HCT116 (cell line): ENCODE results near the gene HEBP1. TPM values are rescaled to one million over a fixed set of nuclear protein-coding genes. Genes with fewer than 3 reads are reported as not detected.
A peak's percentile ranks its signal among the peaks of the same experiment; 100 is the strongest.

Source experiments
- ATAC-seq: fragments of 200-7000 bp; cut with Tn5 transposase; 2 replicates; pipeline ENCODE4 v1.9.1; 2020; ENCODE audit warnings: mild to moderate bottlenecking, moderate library complexity
- BruUV-seq: library from RNA; stranded (reverse); fragments of 400-500 nt; replicated peaks from 2 replicates; lab custom pipeline; 2021; lab: Mats Ljungman, UMichigan
- CTCF ChIA-PET: fragments of 300-600 bp; sonication (Branson Sonifier 250); formaldehyde crosslinking; loops from one replicate; lab custom pipeline; 2021; ENCODE audit warnings: antibody characterized with exemption; lab: Charles Lee
- POLR2A ChIA-PET: fragments of 300-600, 350-600 bp; sonication (Branson Sonifier 250); formaldehyde crosslinking; loops from one replicate; lab custom pipeline; 2021; ENCODE audit warnings: antibody characterized with exemption; lab: Charles Lee
- RAD21 ChIA-PET, 2 experiments: fragments of 300-600 bp; sonication (Branson Sonifier 250); formaldehyde crosslinking; loops; one replicate each; lab custom pipeline; 2023; ENCODE audit warnings: low total read pairs in 2 of 2; ENCODE audit not compliant: uncharacterized antibody in 2 of 2, unreplicated experiment in 2 of 2, low non-redundant PET in 1 of 2; lab: Charles Lee
- DNase-seq: peaks from one replicate; pipeline ENCODE4 v3.0.0-alpha.2; 2010; ENCODE audit warnings: low read depth, low spot score
- H2AFZ ChIP-seq: fragments of 200-600 bp; shearing (Covaris generic), sonication (generic); 2 replicates; pipeline ENCODE4 v1.6.1; 2017; ENCODE audit warnings: low read depth, mixed run types, mixed read lengths, antibody characterized with exemption, low read length; ENCODE audit not compliant: poor library complexity, severe bottlenecking
- H3K27ac ChIP-seq: 2 replicates; pipeline ENCODE4 v1.5.1; 2012; ENCODE audit warnings: low read depth, low read length
- H3K27me3 ChIP-seq: fragments of 200-600 bp; sonication (generic); 2 replicates; pipeline ENCODE4 v1.6.1; 2016; ENCODE audit warnings: mixed run types, low read length, mixed read lengths; ENCODE audit not compliant: insufficient read depth
- H3K36me3 ChIP-seq, 2 experiments: fragments of 200-500 bp in 1 of 2; fragments of 200-600 bp in 1 of 2; sonication (Bioruptor generic) in 1 of 2; sonication (generic) in 1 of 2; 2 replicates each; pipeline versions ENCODE4 v1.5.1 to v1.6.1; 2014 to 2016; ENCODE audit warnings: low read length in 2 of 2, inconsistent platforms in 1 of 2, mixed read lengths in 1 of 2, mixed run types in 1 of 2; ENCODE audit not compliant: insufficient read depth in 2 of 2, control insufficient read depth in 1 of 2
- H3K4me1 ChIP-seq, 2 experiments: fragments of 200-600 bp in 1 of 2; sonication (generic) in 1 of 2; 2 replicates each; pipeline versions ENCODE4 v1.5.1 to v1.6.1; 2012 to 2017; ENCODE audit warnings: low read length in 2 of 2, inconsistent platforms in 1 of 2, mild to moderate bottlenecking in 1 of 2, mixed read lengths in 1 of 2, mixed run types in 1 of 2, moderate library complexity in 1 of 2; ENCODE audit not compliant: insufficient read depth in 2 of 2, control insufficient read depth in 1 of 2
- H3K4me2 ChIP-seq: fragments of 200-600 bp; sonication (generic); 2 replicates; pipeline ENCODE4 v1.6.1; 2017; ENCODE audit warnings: mixed run types, low read length, mixed read lengths
- H3K4me3 ChIP-seq, 2 experiments: fragments of 200-600 bp in 1 of 2; sonication (generic) in 1 of 2; replicated peaks in 1 of 2; 2 replicates each; pipeline ENCODE4 v1.5.1; 2011 to 2016; ENCODE audit warnings: low read length in 2 of 2, control low read depth in 1 of 2, low read depth in 1 of 2, mild to moderate bottlenecking in 1 of 2, mixed read lengths in 1 of 2, mixed run types in 1 of 2
- H3K79me2 ChIP-seq: fragments of 200-600 bp; sonication (generic); 2 replicates; pipeline ENCODE4 v1.6.1; 2017; ENCODE audit warnings: mild to moderate bottlenecking, mixed run types, low read length, moderate library complexity, mixed read lengths; ENCODE audit not compliant: insufficient read depth
- H3K9ac ChIP-seq: fragments of 200-600 bp; sonication (generic); 2 replicates; pipeline ENCODE4 v1.6.1; 2016; ENCODE audit warnings: low read length, mixed read lengths
- H3K9me2 ChIP-seq: fragments of 200-600 bp; sonication (generic), shearing (Covaris generic); 2 replicates; pipeline ENCODE4 v1.6.1; 2017; ENCODE audit warnings: mixed run types, mild to moderate bottlenecking, moderate library complexity; ENCODE audit not compliant: insufficient read depth
- H3K9me3 ChIP-seq, 2 experiments: fragments of 200-500 bp in 1 of 2; fragments of 200-600 bp in 1 of 2; sonication (Bioruptor generic) in 1 of 2; sonication (generic) in 1 of 2; 2 replicates each; pipeline ENCODE4 v1.6.1; 2014 to 2017; ENCODE audit warnings: low read length in 2 of 2, mixed read lengths in 2 of 2, inconsistent platforms in 1 of 2, low read depth in 1 of 2, mild to moderate bottlenecking in 1 of 2, mixed run types in 1 of 2, moderate library complexity in 1 of 2; ENCODE audit not compliant: control insufficient read depth in 1 of 2, insufficient read depth in 1 of 2
- H4K20me1 ChIP-seq: fragments of 200-600 bp; sonication (generic), shearing (Covaris generic); 2 replicates; pipeline ENCODE4 v1.6.1; 2017; ENCODE audit warnings: mixed run types, mild to moderate bottlenecking, moderate library complexity; ENCODE audit not compliant: insufficient read depth
- CBX3 ChIP-seq: IDR thresholded peaks from 2 replicates; pipeline ENCODE4 v1.6.1; 2012; ENCODE audit warnings: low read depth
- CEBPB ChIP-seq: IDR thresholded peaks from 2 replicates; pipeline ENCODE4 v1.6.1; 2012; ENCODE audit warnings: low read depth
- EGR1 ChIP-seq: IDR thresholded peaks from 2 replicates; pipeline ENCODE4 v1.6.1; 2012; ENCODE audit warnings: low read depth
- JUND ChIP-seq: IDR thresholded peaks from 2 replicates; pipeline ENCODE4 v1.6.1; 2012
- POLR2A ChIP-seq: IDR thresholded peaks from 2 replicates; pipeline ENCODE4 v1.7.0; 2011; ENCODE audit warnings: borderline replicate concordance; ENCODE audit not compliant: insufficient read depth, insufficient read length; ENCODE audit errors: extremely low read depth
- POLR2AphosphoS5 ChIP-seq: IDR thresholded peaks from 2 replicates; pipeline ENCODE4 v1.6.1; 2011; ENCODE audit warnings: mild to moderate bottlenecking, low read depth, low read length, moderate library complexity
- YY1 ChIP-seq: IDR thresholded peaks from 2 replicates; pipeline ENCODE4 v1.6.1; 2011; ENCODE audit warnings: low read length, low read depth, moderate library complexity, mild to moderate bottlenecking; ENCODE audit not compliant: insufficient replicate concordance; ENCODE audit errors: extremely low read depth
- intact Hi-C: fragments of 100-400 bp; cut with micrococcal nuclease; formaldehyde crosslinking; loops from 2 replicates; pipeline ENCODE4 v1.10.0; 2022
- total RNA-seq: library from RNA; stranded (reverse); gene quantifications from one replicate; pipeline ENCODE4 v1.2.1, GENCODE V29; 2021; ENCODE audit not compliant: unreplicated experiment
- TF ChIP-seq, protein P1 (sequence below): IDR thresholded peaks from 2 replicates; pipeline ENCODE4 v1.6.1; 2012
- TF ChIP-seq, protein P2 (sequence below): IDR thresholded peaks from 2 replicates; pipeline ENCODE4 v1.6.1; 2012

The HEBP1 gene
- total RNA-seq, 1 experiment from 2014 or later: 41.0 TPM

DNA sequence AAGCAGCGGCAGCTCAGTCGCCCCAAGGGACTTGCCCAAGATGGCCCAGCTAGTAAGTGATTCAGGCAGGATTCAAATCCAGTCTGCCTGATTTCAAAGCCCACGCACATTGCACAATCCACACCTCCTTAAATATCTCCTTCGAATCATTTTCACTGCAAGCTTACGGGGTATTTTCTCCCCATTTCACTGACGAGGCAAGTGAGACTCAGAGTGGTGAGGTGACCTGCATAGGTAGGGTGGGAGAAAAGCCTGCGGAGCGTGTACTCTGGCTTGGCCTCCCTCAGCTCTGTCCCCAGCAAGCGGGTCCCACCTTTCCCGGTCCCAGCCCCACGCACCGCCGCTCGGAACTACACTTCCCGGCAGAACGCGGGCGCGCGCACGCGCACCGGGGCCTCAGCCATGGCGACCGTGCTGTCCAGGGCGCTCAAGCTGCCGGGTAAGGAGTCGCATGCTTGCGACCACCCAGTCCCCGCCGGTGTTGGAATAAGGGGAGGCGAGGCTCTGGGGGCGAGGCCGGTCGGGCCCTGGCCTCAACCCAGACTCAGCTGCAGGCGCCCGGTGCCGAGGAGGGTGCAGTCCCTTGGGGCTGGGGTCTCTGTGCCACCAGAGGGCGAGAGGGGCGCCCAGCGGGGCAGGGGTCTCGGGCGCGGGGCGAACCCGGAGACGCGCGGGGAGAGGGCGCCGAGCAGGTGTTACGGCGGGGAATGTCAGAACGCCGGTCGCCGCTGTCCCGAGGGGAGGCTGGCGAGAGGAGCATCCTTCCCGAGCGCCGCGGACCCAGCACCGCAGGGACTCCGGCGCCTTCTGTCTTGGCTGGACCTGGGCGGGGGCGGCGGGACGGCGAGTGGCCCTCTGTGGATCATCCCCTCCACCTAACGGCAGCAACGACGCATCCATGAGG lies 44.2 kb upstream of the HEBP1 start, which contains the start of gene FAM234B:
TSS of gene FAM234B (plus strand) at position 380 of the 904 bp plus-strand sequence. CDS start at position 403, 23 bp downstream.
- ChIA-PET POLR2A (interaction anchor here (0.6 to 0.8 kb wide), 2 partner anchors 22 to 43 kb away, joined by 3 read pairs; no protein-coding TSS in a partner anchor), RAD21 (interaction anchor here (0.7 to 0.9 kb wide), 2 partner anchors 168 to 1670 kb away, joined by 3 to 5 read pairs; no protein-coding TSS in a partner anchor)
- H3K9ac ChIP-seq: peak within 1 kb of the TSS; percentile 72
- H3K4me1 ChIP-seq: peaks cover 5 to 14% of the 10 kb centered on the region in 2 experiments; a peak in 3 of 4 replicates
- no peaks in the 10 kb centered on the region; the same call in 1 of the 2 replicates for H3K79me2 ChIP-seq
- H3K4me2 ChIP-seq: peak within 1 kb of the TSS; percentile 94
- DNase-seq: peak; percentile 19
- TF ChIP-seq POLR2AphosphoS5 (peak; percentile 56), CEBPB (no peak), EGR1 (peak; percentile 59; the same call in 1 of the 2 replicates), POLR2A (peak; percentile 58), CBX3 (no peak), JUND (no peak), YY1 (peak; percentile 92)
- TF ChIP-seq, protein P1, sequence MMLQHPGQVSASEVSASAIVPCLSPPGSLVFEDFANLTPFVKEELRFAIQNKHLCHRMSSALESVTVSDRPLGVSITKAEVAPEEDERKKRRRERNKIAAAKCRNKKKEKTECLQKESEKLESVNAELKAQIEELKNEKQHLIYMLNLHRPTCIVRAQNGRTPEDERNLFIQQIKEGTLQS: no peak
- TF ChIP-seq, protein P2, sequence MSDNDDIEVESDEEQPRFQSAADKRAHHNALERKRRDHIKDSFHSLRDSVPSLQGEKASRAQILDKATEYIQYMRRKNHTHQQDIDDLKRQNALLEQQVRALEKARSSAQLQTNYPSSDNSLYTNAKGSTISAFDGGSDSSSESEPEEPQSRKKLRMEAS: no peak
- TF ChIP-seq, all 23 proteins: peak for 4
- H3K36me3 ChIP-seq: no peaks in the 10 kb centered on the region
- peak within 1 kb of the TSS; percentile 71 for H2AFZ ChIP-seq
- H3K4me3 ChIP-seq: peak within 1 kb of the TSS; percentile 93 to 96
- no TSS peak for BruUV-seq
- CTCF ChIA-PET: interaction anchor here (1.2 to 1.5 kb wide), 3 partner anchors 19 to 232 kb away, joined by 3 read pairs; no protein-coding TSS in a partner anchor
- H3K9me3 ChIP-seq: no peaks in the 10 kb centered on the region
- intact Hi-C loops: no loop called here
- no peaks in the 10 kb centered on the region for H4K20me1 ChIP-seq
- no peaks in the 10 kb centered on the region for H3K9me2 ChIP-seq
- ATAC-seq: peak; percentile 98
- peak within 1 kb of the TSS; percentile 40; the same call in 1 of the 2 replicates for H3K27ac ChIP-seq
- H3K27me3 ChIP-seq: no peaks in the 10 kb centered on the region
